KMS-11 (cell line): ENCODE results near the gene TPRG1.

Source experiments
- H2AFZ ChIP-seq: fragments of 200-600 bp; sonication (generic); 2 replicates; pipeline ENCODE4 v1.6.1; 2016; ENCODE audit warnings: antibody characterized with exemption, mixed run types, low read depth
- H3K27ac ChIP-seq: fragments of 200-600 bp; sonication (generic); 2 replicates; pipeline ENCODE4 v1.6.1; 2016; ENCODE audit warnings: mild to moderate bottlenecking, mixed run types
- H3K27me3 ChIP-seq: fragments of 200-600 bp; sonication (generic); 2 replicates; pipeline ENCODE4 v1.6.1; 2017; ENCODE audit warnings: mild to moderate bottlenecking, low read depth, mixed run types, moderate library complexity; ENCODE audit not compliant: insufficient read depth
- H3K36me3 ChIP-seq: fragments of 200-600 bp; sonication (generic); 2 replicates; pipeline ENCODE4 v1.6.1; 2017; ENCODE audit warnings: mild to moderate bottlenecking, mixed run types; ENCODE audit not compliant: insufficient read depth
- H3K4me1 ChIP-seq: fragments of 200-600 bp; sonication (generic); 2 replicates; pipeline ENCODE4 v1.6.1; 2016; ENCODE audit warnings: mild to moderate bottlenecking, low read depth, mixed run types; ENCODE audit not compliant: poor library complexity, severe bottlenecking
- H3K4me2 ChIP-seq: fragments of 200-600 bp; sonication (generic); 2 replicates; pipeline ENCODE4 v1.7.0; 2016; ENCODE audit warnings: mild to moderate bottlenecking, mixed run types
- H3K4me3 ChIP-seq: fragments of 200-600 bp; sonication (generic); IDR thresholded peaks from 2 replicates; pipeline ENCODE4 v1.6.1; 2017; ENCODE audit warnings: low read depth, low read length, mixed read lengths; ENCODE audit not compliant: insufficient read depth
- H3K79me2 ChIP-seq: fragments of 200-600 bp; sonication (generic); 2 replicates; pipeline ENCODE4 v1.6.1; 2016; ENCODE audit warnings: low read depth, mixed run types; ENCODE audit not compliant: insufficient read depth
- H3K9ac ChIP-seq: fragments of 200-600 bp; sonication (generic); 2 replicates; pipeline ENCODE4 v1.6.1; 2016; ENCODE audit warnings: mild to moderate bottlenecking, mixed run types
- H4K20me1 ChIP-seq: fragments of 200-600 bp; sonication (generic); 2 replicates; pipeline ENCODE4 v1.6.1; 2016; ENCODE audit warnings: mild to moderate bottlenecking, mixed run types; ENCODE audit not compliant: insufficient read depth
- CTCF ChIP-seq: fragments of 200-600 bp; sonication (generic); conservative IDR thresholded peaks from 2 replicates; pipeline ENCODE4 v1.6.1; 2017; ENCODE audit warnings: low read depth, mild to moderate bottlenecking, antibody characterized with exemption, low read length, moderate library complexity, mixed read lengths

The TPRG1 gene

DNA sequence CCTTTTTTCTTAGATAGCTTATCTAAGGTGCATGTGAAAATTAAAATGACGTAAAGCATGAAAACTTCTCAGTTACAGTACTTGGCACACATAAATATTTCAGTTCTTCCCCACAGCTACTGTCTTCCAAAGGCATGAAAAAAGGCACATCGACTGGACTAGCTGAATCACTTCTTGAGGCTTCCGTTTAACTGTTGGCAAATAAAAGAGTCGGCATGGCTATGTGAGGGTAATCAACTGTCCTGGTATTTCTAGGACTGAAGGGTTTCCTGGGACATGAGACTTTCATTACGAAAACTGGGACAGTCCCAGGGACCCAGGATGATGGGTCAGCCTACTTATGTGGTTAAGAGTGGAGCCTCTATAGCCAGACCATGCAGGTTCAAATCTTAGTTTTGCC, 168.2 kb downstream of the TPRG1 start:
- Histone ChIP-seq H3K36me3 (no peaks in the 10 kb centered on the region), H3K4me1 (no peaks in the 10 kb centered on the region), H3K9ac (no peak overlapping the region), H2AFZ (no peak overlapping the region), H3K27me3 (no peaks in the 10 kb centered on the region), H3K27ac (no peak overlapping the region), H3K79me2 (no peaks in the 10 kb centered on the region), H3K4me2 (no peak overlapping the region), H4K20me1 (no peaks in the 10 kb centered on the region), H3K4me3 (no peak overlapping the region)
- TF ChIP-seq CTCF = no peak

DNA sequence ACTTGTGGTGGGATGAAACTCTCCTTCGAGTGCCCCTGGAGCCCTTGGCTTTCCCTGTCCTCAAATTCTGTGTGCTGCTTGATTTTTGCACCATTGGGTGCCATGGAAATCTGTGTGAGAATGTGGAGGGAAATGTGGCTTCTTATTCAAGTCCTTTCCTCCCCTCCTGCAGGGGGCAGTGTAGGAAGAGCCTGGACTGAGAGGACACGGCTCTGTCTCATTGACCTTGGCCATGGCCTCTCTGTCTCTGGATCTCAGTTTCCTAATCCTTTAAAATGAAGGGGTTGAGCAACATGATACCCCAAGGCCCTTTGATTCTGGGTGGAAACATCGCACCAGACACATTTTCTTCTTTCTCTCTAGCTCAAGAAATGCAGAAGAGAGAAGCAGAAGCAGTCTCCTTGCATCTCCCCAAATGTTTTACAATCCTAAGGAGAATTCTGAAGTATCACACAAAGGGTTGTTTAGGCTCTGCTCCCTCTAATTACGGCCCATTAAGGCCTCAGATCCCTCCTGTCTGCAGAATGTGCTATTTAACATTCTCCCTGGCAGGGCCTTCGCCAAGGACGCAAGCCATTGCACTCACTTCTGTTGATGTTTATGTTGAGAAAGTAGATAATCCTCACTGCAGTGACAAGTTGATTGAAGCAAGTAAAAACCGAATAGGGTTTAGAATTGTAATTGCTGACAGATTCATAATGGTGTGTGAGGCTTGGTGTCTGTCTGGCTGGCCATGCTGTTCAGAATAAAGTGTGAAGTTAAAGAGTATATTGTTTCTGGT, 169.1 kb downstream of the TPRG1 start:
- H3K36me3 ChIP-seq = no peaks in the 10 kb centered on the region
- H3K9ac ChIP-seq = no peak overlapping the region
- no peak overlapping the region for H3K4me3 ChIP-seq
- H3K4me2 ChIP-seq = no peak overlapping the region
- peak; percentile 41 for TF ChIP-seq CTCF
- H3K4me1 ChIP-seq = no peaks in the 10 kb centered on the region
- no peaks in the 10 kb centered on the region for H3K27me3 ChIP-seq
- no peak overlapping the region for H2AFZ ChIP-seq
- H3K27ac ChIP-seq = no peak overlapping the region
- H3K79me2 ChIP-seq = no peaks in the 10 kb centered on the region
- H4K20me1 ChIP-seq = no peaks in the 10 kb centered on the region

DNA sequence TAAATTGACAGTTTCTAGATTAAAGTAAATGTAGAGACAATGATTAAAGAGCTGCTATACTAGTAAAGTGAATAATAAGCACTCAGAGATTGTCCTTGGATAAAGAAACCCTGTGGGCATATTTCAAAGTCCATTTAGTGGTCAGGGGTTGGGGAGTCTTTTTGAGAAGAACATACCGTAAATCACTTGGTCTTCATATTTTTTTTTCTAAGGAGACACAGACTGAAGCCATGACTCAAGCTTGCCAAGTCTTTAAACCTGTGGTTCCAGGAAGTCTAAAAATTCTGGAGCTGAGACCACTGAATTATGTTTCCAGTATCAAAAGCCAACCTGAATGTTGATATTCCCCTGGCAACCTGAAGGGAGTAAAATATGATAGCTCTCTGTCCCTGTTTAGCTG, 171.0 kb downstream of the TPRG1 start:
- Histone ChIP-seq H3K79me2 (no peaks in the 10 kb centered on the region), H4K20me1 (no peaks in the 10 kb centered on the region), H3K27me3 (no peaks in the 10 kb centered on the region), H2AFZ (no peak overlapping the region), H3K27ac (no peak overlapping the region), H3K4me1 (no peaks in the 10 kb centered on the region), H3K4me2 (no peak overlapping the region), H3K36me3 (no peaks in the 10 kb centered on the region), H3K9ac (no peak overlapping the region), H3K4me3 (no peak overlapping the region)
- no peak for TF ChIP-seq CTCF

DNA sequence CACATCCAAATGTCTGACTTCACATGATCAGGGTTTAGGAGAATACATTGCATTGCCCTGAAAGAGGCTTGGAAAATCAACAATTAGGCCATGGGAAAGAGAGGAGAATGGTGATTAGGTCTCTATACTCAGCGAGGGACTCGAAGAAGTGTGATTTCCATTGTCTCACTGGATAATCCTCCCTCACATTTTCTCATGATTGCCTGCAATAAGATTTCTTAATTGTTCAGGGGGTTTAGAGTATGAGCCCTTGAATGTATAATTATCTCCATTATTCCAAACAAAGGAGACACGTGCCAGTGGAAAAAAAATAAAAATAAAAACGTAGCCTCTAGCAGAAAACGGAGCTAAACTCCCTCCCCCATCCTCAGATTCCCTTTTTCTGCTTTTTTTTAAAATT, 173.2 kb downstream of the TPRG1 start:
- TF ChIP-seq CTCF = no peak
- no peak overlapping the region for H3K4me2 ChIP-seq
- no peak overlapping the region for H3K27ac ChIP-seq
- no peaks in the 10 kb centered on the region for H3K36me3 ChIP-seq
- no peaks in the 10 kb centered on the region for H3K27me3 ChIP-seq
- no peaks in the 10 kb centered on the region for H3K4me1 ChIP-seq
- H4K20me1 ChIP-seq = no peaks in the 10 kb centered on the region
- H2AFZ ChIP-seq = no peak overlapping the region
- H3K4me3 ChIP-seq = no peak overlapping the region
- no peaks in the 10 kb centered on the region for H3K79me2 ChIP-seq
- no peak overlapping the region for H3K9ac ChIP-seq
